ENCODE measurements around the gene INPP5D.

DNA sequence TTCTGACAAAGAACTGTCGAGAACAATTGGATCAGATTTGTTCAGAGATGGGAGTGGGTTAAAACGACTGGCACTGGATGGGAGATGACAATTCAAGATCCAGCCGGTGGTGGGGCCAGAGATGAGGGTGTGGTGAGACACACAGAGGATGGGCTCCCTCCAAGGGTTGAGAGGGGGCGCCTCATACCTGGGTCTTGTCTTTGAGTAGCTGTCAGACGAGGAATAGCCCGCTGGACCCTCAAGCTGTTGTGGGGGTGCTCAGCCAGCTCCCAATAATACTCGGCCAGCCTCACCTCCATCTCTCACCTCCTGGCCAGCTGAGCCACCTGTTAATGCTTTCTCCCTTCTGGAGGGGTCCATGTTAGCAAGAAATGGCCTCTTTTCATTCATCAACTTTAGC lies 14.0 kb downstream of the INPP5D start:
- TF ChIP-seq, protein P1, sequence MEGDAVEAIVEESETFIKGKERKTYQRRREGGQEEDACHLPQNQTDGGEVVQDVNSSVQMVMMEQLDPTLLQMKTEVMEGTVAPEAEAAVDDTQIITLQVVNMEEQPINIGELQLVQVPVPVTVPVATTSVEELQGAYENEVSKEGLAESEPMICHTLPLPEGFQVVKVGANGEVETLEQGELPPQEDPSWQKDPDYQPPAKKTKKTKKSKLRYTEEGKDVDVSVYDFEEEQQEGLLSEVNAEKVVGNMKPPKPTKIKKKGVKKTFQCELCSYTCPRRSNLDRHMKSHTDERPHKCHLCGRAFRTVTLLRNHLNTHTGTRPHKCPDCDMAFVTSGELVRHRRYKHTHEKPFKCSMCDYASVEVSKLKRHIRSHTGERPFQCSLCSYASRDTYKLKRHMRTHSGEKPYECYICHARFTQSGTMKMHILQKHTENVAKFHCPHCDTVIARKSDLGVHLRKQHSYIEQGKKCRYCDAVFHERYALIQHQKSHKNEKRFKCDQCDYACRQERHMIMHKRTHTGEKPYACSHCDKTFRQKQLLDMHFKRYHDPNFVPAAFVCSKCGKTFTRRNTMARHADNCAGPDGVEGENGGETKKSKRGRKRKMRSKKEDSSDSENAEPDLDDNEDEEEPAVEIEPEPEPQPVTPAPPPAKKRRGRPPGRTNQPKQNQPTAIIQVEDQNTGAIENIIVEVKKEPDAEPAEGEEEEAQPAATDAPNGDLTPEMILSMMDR (IDR thresholded peaks at IDR 0.05) = no peak
- no peak for TF ChIP-seq POLR2A (IDR thresholded peaks at IDR 0.05)

Data from testis (tissue), 2 donors.